Rectal smooth muscle tissue (tissue), 1 donor: ENCODE results near the gene F10.

Experiments used
- H3K27ac ChIP-seq: one replicate; pipeline ENCODE4 v1.7.0; 2013; ENCODE audit warnings: low read depth, low read length, inconsistent platforms
- H3K27me3 ChIP-seq: one replicate; pipeline ENCODE4 v1.7.0; 2013; ENCODE audit warnings: low read length; ENCODE audit not compliant: control insufficient read depth, insufficient read depth
- H3K36me3 ChIP-seq: one replicate; pipeline ENCODE4 v1.7.0; 2013; ENCODE audit warnings: low read length; ENCODE audit not compliant: control insufficient read depth, insufficient read depth
- H3K4me1 ChIP-seq: one replicate; pipeline ENCODE4 v1.7.0; 2013; ENCODE audit warnings: low read length; ENCODE audit not compliant: control insufficient read depth, insufficient read depth
- H3K4me3 ChIP-seq: one replicate; pipeline ENCODE4 v1.7.0; 2013; ENCODE audit warnings: low read length
- H3K9ac ChIP-seq: one replicate; pipeline ENCODE4 v1.7.0; 2013; ENCODE audit warnings: low read length

The F10 gene

GRCh38 chr13:113089693-113090414 is 32.7 kb upstream of the F10 start:
- Histone ChIP-seq H3K27ac (no peak overlapping the region), H3K4me1 (no peaks in the 10 kb centered on the region), H3K36me3 (no peaks in the 10 kb centered on the region), H3K27me3 (no peaks in the 10 kb centered on the region), H3K9ac (no peak overlapping the region), H3K4me3 (no peak overlapping the region)

- Histone ChIP-seq H3K9ac (no peak overlapping the region), H3K4me3 (no peak overlapping the region), H3K36me3 (no peaks in the 10 kb centered on the region), H3K27ac (no peak overlapping the region), H3K4me1 (no peaks in the 10 kb centered on the region), H3K27me3 (no peaks in the 10 kb centered on the region)
These were observed 32.2 kb upstream of the F10 start for GRCh38 chr13:113090415-113090770.

GRCh38 chr13:113090806-113091205 is 31.8 kb upstream of the F10 start:
- H3K27me3 ChIP-seq = no peaks in the 10 kb centered on the region
- no peak overlapping the region for H3K4me3 ChIP-seq
- H3K27ac ChIP-seq = no peak overlapping the region
- no peak overlapping the region for H3K9ac ChIP-seq
- H3K36me3 ChIP-seq = no peaks in the 10 kb centered on the region
- no peaks in the 10 kb centered on the region for H3K4me1 ChIP-seq

GRCh38 chr13:113091211-113091771 is 31.3 kb upstream of the F10 start:
- Histone ChIP-seq H3K4me3 (no peak overlapping the region), H3K36me3 (no peaks in the 10 kb centered on the region), H3K27ac (no peak overlapping the region), H3K9ac (no peak overlapping the region), H3K27me3 (no peaks in the 10 kb centered on the region), H3K4me1 (no peaks in the 10 kb centered on the region)

DNA sequence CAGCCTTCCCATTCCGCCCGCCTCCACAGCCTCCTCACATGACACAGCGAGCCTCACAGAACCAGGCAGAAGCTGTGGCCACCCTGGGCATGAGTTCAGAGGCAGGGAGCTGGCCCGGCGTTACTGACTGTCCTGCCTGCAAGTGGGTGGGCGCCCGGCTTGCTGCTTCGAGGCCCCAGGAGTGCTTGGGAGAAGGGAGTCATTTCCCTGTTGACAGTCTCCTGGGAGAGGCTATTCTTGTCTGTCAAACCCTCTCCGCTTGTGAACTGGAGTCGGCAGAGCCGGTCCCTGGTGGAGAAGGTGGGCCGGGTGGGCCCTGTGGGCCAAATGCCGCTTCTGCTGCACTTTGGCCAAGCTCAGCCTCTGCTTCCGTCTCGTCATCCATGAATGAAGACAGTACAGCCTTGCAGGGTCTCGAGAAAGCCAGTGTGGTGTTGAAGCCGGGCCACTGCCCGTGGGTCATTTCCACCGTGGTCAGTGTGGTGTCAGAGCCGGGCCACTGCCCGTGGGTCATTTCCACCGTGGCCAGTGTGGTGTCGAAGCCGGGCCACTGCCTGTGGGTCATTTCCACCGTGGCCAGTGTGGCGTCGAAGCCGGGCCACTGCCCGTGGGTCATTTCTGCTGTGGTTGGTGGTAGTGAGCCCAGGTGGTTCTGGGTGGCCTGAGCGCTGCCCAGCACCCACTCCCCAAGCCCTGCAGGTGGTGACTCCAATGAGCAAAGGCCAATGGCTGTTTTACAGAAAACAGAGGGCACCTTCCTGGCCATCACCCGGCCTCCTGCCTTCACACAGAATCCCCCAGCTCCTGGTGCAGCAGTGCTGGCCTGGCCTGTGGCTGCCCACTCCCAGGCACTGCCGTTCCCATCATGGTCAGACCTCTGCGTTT is 30.5 kb upstream of the F10 start:
- Histone ChIP-seq H3K9ac (no peak overlapping the region), H3K27ac (no peak overlapping the region), H3K4me1 (no peaks in the 10 kb centered on the region), H3K36me3 (no peaks in the 10 kb centered on the region), H3K4me3 (no peak overlapping the region), H3K27me3 (no peaks in the 10 kb centered on the region)

- Histone ChIP-seq H3K27me3 (no peaks in the 10 kb centered on the region), H3K27ac (no peak overlapping the region)
These were observed 29.6 kb upstream of the F10 start for GRCh38 chr13:113092776-113093579.

DNA sequence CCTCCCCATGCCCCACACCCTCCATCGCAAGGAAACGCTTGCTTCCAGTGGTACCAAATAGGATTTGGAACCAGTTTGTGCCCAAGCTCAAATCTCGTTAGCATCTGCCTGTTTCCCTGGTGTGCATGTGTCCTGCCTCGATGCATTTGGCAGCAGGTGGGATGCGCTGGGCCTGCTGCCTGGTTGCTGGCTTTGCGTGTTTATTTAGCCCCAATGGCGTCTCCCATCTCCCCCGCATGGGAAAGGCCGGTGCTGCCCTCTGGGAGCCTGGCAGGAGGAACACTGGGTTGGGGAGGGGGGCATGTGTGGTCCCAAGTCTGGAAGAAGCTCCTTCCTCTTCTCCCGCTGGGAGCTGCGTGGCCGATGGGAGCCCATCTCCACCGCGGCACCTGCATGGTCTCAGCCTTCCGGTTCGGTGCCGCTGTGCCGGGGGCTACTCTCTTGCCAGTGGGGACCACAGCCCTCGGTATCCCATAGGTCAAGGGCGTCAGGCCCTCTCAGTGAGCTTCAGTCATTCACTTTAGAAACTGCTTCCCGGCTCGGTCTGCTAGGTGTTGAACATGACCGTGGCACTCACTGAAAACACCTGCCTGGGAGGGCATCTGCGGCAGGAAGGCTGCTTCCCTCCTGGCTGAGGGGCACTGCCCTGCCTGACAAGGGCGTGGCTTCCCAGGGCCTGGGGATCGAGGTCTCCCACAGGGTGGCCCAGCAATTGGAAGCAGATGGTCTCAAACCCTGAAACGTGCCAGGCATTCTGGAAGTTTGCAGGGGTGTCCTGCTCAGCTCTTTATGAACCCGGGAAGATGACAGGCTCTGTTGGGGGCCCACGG is 28.8 kb upstream of the F10 start:
- H3K27ac ChIP-seq = no peak overlapping the region
- no peaks in the 10 kb centered on the region for H3K4me1 ChIP-seq
- no peak overlapping the region for H3K4me3 ChIP-seq
- no peaks in the 10 kb centered on the region for H3K27me3 ChIP-seq
- H3K9ac ChIP-seq = no peak overlapping the region
- no peaks in the 10 kb centered on the region for H3K36me3 ChIP-seq

More at GRCh38 chr13:113092776-113093579, 29.6 kb upstream of the F10 start:
- no peak overlapping the region for H3K4me3 ChIP-seq
- H3K36me3 ChIP-seq = no peaks in the 10 kb centered on the region
- H3K9ac ChIP-seq = no peak overlapping the region
- no peaks in the 10 kb centered on the region for H3K4me1 ChIP-seq

DNA sequence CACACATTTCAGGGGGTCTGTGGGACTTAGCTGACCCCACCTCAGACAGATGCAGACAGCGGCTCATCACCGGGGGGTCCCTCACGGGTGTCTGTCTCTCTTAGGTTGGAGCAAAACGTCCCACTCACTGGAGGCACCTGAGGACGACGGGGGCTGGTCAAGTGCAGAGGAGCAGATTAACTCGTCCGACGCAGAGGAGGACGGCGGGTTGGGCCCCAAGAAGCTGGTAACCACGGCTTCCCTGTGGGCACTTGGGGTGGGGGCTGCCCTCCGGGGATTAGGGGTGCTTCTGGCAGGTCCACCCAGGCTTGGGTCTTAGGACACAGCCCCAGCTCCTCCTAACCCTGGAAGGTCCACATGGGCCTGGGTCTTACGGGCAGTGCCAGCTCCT is 28.2 kb upstream of the F10 start:
- Histone ChIP-seq H3K4me3 (no peak overlapping the region), H3K27me3 (no peaks in the 10 kb centered on the region), H3K9ac (no peak overlapping the region), H3K27ac (no peak overlapping the region), H3K36me3 (no peaks in the 10 kb centered on the region), H3K4me1 (no peaks in the 10 kb centered on the region)

DNA sequence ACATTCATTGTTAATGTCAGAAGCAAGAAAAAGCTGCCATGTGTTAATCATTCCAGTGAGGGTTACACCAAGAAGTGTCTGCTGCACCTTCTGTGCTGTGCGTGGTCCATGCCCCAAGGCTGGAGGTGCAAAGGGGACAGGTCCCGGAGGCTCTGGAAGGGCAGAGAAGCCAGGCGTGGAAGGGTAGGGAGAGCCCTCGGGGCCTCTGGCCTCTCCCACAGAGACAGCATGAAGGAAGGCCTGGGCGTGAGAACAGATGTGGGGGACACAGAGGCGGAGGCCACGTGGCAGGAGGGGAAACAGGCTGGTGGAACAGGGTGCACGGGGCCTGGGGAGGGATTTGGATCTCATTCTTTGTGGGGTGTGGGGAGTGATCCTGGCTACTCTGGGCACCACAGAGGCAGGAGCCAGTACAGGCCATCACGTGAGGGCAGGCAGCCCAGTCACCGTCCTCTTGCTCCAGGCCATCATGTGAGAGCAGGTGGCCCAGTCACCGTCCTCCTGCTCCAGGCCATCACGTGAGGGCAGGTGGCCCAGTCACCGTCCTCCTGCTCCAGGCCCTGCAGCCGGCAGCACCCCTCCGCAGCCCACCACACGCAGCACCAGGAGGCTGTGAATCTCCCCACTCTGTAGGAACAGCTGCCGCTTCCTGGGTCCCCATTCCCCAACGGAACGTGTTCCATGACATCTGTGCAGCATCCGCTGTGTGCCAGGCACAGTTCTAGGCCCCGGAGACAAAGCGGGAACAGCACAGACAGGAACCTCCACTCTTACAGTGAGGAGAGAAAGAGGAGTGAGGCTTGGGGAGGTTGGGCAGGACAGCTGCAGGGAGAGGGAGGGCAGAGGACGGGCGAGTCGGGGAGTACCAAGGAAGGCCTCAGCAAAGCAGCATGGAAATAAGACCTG is 27.2 kb upstream of the F10 start:
- Histone ChIP-seq H3K27ac (no peak overlapping the region), H3K4me1 (no peaks in the 10 kb centered on the region), H3K9ac (no peak overlapping the region), H3K27me3 (no peaks in the 10 kb centered on the region), H3K36me3 (no peaks in the 10 kb centered on the region), H3K4me3 (no peak overlapping the region)

- Histone ChIP-seq H3K27ac (no peak overlapping the region), H3K27me3 (no peaks in the 10 kb centered on the region)
These were observed 26.4 kb upstream of the F10 start for GRCh38 chr13:113096052-113096744.

More at GRCh38 chr13:113096052-113096744, 26.4 kb upstream of the F10 start:
- no peak overlapping the region for H3K9ac ChIP-seq
- no peak overlapping the region for H3K4me3 ChIP-seq
- no peaks in the 10 kb centered on the region for H3K4me1 ChIP-seq
- no peaks in the 10 kb centered on the region for H3K36me3 ChIP-seq
